NCI-H524 treated with DMSO at 0.1 percent for 48 hours (cell line): ENCODE data around the gene PARD3B.

ENCODE experiments used
- DNase-seq: peaks from one replicate; lab custom pipeline; 2025; lab: John Stamatoyannopoulos, UW

PARD3B gene

DNA sequence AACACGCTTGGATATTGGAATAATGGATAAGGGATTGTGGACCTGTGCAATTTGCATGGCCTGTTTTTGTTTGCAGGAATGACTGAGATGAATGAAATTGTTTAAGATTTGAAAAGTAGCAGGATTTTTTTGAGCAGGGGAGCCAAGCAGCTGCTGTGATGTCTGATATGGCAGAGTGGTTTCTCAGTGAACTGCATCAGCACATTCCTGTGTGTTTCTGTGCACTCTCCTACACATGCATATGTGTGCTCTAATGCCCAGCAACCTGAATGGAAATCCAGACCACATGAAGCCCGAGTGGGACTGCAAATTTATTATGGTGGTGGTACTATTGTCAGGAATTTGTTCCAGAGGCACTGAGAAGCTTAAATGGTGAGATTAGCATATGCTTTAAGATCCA, 161.7 kb downstream of the PARD3B start:
- no peak for DNase-seq

DNA sequence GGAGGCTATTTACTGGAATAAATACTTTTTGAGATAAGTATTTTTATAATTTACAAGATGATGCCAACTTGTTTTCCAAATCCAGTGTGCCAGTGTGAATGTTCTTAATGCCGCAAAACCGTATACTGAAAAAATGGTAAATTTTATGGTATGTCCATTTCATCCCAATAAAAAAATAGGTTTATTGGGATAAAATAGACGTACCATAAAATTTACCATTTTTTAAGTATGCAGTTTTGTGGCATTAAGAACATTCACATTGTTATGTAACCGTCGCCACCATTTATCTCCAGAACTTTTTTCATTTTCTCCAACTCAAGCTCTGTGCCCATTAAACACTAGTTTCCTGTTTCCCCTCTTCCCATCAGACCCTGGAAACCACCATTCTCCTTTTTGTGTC, 167.9 kb downstream of the PARD3B start:
- no peak for DNase-seq

DNA sequence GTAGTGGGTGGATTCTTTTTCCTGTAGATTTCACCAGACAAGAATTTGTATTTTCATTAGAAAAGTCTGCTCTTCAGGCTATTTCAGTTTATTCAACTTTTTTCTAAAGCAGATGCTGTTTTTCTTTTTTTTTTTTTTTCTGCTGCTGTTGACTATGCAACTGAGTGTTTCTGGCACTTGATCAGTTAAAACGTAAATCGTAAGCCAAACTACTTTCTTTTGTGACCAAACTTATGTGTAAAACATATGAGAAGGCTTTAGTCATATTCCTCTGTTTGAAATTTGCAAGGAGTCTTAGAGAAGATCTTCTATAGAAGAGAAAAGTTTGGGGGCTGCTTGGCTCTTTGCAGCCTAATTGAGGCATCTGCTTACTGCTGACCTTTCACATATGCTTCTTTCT, 170.1 kb downstream of the PARD3B start:
- DNase-seq = no peak

DNA sequence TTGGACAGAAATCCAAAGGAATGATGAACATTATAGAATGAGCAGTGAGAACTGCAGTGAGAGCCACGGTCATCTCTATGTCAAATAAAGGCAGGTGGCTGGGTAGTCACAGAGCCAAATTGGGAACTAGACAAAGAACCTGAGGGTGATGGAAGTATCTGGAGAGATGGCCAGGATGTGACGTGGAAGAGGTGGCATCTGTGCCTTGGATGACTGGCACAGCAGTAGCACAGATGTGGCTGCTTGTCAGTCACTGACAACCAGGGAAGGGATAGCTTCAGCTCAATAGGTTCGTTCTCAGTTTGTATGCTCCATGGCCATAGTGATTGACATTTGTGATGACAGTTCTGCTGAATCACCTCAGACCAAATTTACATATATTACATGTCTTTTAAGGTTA, 172.3 kb downstream of the PARD3B start:
- DNase-seq = no peak

DNA sequence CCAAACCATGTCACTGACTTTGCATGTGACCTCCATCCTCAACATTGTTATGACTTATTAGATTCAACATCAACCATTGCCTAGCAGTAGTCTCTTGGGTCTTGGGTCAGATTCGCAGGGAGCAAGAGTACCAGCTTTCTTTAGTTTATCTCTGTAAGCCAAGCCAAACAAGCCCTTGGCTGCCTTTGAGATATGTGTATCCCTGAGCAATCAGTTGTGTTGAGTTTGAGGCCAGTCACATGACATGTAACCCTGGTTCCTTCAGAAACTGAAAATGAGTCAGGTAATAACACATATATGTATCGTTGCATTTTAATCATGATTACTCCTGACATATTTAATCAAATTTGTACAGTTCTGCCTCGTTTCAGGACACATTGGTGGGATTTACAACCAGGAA, 173.3 kb downstream of the PARD3B start:
- no peak for DNase-seq

DNA sequence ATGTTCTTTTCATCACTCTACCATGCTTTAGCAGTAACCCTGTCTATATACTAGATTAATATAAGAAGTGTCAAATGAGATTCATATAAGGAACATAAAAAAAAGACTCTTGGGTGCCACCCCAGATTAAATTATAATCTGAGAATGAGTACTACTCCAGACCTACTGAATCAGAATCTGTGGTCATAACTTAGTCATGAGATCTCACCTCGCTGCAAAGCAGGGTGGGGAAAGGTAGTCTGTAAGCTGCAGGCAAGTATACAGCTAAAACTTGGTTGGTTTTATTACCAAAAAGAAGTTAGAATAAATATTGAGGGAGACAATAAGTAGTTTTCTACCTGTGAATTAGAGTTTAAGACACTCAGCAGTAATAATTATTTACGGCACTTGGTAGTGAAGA, 175.6 kb downstream of the PARD3B start:
- DNase-seq = no peak

DNA sequence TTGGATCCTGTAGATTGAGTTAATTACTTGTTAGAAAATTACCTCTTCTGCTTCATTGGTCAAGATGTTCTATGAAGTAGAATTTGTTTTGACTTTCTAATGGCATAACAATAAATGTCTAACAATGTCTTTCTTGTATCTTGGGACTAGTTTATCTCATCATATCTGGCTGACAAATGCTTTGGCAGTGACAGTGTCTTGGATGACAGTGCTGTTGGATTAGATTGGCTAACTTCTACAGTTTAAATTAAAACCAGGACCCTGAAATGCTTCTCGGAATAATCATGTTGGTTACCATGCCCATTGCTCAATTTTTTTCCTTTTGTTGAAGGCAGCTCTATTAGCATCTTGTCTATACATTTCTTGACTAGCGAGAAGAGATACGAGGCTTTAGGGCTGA, 176.9 kb downstream of the PARD3B start:
- DNase-seq = no peak

DNA sequence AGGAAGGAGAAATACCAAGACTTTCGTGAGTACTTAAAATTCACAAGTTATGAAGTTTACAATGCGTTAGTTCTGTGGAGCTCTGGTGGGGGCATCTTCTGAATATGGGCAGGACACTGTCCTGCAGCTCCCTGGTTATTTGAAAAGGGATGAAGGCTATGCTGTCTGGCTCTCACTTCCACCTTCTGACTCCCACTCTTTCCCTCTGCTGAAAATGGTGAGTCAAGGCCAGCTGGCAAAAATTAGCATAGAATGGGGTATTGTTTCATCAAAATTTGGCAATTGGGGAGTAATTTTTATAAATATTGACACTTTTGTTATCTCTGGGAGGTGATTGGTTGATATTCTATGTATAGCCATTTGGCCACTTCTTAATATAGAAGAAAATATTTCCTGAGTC, 177.4 kb downstream of the PARD3B start:
- no peak for DNase-seq

DNA sequence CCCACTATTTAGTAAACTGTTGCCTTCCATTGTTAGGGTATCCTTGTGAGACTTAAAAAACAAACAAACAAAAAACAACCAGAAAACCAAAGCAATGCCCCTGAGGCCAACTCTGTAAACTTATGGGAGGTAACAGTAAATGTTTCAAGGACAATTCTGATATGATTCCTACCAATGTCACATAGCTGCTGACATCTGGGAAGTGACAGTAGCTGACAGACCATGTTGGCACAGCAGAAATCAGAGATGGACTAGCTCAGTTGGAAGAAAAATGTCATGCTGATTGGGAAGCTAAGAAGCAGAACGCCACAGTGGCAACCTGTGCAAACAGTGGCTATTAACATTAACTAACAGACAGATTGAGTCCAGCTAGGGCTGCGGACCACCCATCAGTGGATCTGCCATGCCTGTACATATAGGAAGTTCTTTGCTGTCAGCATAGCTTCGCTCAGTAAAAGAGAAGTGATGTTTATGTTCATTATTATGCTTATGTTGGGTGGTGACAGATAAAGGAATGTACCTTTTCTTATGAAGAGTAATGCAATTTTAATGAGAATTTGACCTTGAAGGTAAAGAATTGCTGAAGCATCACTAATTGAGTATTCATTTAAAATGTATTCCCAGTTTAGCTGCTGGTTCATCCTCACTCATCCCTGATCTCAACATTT, 180.6 kb downstream of the PARD3B start:
- no peak for DNase-seq

DNA sequence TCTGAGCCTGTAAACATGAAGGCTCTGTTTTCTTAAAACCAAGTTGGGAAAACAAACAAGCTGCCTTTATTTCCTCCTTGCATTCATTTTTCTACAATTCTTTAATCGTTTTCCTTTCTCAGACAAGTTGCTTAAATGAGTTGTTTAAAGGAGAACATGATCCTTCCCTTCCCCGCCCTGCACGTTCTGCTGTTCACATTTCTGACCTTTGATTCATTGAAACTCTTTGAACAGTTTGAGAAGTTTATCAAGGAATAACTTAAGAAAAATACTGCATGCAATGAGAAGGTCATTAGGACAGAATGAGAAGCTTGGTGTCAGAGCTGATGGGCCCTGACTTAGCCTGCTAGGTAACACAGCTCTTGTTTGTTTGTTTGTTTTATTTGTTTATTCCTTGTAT, 181.6 kb downstream of the PARD3B start:
- DNase-seq = no peak

DNA sequence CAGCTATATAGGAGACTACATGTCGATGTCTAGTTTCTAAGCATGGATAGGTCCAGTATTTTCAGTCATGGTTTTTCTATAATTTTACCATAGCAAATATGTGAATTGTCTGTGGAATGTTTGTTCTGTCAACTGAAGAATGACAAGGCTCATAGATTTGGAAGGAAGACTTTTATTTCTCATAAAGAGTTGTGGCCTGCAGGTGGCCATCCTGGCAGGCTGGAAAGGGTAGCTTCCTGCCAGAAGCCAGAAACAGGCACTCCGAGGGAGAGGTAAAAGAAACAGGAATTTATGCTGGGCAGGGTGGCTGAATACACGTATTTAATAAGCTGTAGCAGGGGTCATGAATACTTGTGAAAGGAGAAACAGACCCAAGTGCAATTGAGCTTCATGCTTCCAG, 182.1 kb downstream of the PARD3B start:
- DNase-seq = no peak

DNA sequence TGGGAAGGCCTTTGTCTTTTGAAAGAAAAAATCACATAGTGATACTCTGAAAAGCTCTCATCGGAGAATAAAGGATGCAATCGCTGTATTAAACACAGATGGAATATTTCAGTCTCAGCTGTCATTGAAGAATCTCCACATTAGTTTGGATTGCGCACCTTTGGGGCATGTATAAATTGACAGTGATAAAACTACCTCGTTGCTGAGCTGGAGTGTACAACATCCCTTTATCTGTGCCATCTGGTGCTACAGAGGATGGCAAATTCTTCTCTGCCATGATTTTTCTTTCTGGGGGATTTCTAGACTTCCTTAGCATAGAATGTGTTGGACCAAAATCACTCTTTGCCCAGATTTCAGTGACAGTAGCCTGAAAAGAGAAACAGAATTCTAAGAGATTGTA, 185.3 kb downstream of the PARD3B start:
- DNase-seq = no peak

DNA sequence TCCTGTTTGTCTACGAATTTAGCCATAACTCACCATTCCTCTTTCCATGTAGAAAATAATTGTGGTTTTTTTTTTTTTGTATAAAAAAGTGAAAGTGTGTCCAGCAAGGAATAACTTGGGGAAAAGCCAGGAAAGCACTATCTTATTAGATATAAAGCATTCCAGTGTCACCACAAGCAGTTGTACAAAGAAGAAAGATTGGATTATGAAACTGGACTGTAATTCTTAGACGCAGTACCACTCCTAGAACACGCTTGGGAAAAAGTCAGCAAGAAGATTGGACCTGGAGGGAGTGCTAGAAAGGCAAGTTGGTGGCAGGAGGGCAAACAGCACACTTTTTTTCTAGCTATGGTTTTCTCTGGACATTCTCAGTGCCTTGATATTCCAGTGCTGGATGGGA, 186.7 kb downstream of the PARD3B start:
- no peak for DNase-seq

DNA sequence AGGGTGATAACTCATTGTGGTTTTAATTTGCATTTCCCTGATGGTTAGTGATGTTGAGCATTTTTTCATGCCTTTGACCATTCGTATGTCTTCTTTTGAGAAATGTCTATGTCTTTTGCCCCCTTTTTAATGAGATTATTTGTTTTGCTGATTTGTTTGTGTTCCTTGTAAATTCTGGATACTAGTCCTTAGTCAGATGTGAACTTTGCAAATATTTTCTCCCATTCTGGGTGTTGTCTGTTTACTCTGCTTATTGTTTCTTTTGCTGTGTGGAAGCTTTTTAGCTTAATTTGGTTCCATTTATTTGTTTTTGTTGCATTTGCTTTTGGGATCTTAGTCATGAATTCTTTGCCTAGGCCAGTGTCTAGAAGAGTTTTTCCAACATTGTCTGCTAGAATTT, 192.0 kb downstream of the PARD3B start:
- no peak for DNase-seq

DNA sequence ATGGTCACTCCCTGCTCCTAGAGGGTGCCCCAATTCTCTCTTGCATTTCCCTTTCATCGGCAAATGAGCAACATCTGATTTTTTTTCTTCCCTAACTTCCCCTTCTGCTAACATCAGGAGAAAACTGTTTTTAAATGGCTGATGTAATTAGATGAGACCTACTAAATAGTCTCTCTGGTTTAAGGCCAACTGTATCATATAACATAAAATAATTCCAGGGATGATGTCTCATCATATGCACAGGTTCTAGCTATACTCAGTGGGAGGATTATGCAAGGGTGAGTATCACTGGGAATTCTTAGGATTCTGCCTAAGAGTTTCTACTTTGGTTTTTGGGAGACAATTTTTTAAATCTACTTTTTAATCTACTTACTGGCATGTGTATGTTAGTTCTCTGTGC, 193.4 kb downstream of the PARD3B start:
- no peak for DNase-seq

DNA sequence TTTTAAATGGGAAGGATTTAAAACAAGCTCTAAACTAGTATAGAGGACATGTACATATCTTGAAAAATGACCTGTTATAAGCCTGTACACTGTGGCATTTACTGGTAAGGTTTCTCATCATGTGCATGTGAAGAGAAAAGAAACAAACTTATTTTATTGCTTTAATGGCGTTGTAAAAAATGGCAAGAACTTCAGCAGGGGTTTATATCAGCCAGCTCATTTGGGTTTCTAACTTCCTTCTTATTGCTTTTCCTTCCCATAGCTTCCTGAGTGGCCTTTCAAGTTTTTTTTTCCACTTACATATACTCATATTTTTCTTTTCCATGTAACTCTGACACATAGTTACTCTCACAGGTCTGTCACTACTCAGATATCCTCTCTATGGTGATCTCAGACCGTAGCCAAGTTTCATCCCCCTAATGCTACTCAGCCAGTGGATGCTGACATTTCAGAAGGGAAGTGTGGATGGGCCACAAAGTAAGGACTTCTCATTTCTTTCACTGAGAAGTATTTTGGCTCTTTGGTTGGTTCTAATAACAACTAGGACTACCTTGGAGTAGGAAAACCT, 198.2 kb downstream of the PARD3B start:
- DNase-seq = no peak

DNA sequence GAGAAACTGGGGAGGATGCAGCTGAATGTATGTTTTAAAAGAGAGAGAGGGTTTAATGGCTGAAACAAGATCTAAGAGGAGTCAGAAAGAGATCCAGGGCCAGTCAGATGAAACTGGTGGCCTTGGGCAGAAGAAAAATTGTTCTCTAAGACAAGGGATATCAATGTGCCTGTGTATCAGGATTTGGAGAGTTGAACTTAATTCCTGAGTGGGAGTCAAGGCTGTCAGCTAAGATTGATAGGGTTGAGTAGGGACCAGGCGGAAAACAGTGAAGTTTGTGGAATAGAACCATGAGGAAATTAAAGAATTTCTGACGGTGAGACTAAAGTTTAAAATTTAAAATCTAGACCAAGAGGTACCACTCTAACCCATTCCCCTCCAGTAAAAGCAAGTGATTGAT, 199.2 kb downstream of the PARD3B start:
- no peak for DNase-seq

DNA sequence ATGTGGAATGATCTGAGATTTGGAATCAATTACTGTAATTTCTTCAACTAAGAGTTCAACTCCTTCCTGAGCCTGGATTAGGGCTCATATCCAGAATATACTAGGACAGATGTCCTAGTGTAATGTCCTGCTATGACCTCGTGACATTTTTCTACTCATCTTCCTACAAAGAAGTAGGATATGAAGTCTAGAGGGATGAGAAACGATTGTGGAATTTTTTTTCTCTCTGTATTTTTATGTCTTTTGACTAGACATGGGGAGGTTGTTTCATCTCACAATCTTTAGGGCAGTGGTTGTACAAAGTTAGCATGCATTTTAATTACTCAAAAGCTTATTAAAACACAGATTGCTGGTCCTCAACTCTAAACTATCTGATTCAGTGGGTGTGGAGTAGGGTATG, 203.0 kb downstream of the PARD3B start:
- no peak for DNase-seq

DNA sequence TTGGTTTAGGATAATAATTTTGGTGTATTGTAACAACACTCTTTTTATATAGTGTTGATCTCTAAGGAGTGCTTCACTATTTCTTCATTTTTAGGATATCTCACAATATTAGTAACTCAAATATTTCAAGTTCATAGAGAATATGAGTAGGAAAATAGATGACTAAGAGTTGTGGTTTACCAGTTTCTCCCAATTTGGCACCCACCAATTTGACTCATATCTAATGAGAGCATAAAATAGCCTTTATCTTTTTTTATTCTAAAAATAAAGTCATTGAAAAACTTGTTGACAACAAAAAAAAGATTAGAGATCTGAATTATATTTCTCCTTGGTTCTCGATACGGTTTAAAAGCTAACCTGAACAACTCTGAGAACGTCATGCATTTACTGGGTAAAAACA, 204.0 kb downstream of the PARD3B start:
- no peak for DNase-seq

DNA sequence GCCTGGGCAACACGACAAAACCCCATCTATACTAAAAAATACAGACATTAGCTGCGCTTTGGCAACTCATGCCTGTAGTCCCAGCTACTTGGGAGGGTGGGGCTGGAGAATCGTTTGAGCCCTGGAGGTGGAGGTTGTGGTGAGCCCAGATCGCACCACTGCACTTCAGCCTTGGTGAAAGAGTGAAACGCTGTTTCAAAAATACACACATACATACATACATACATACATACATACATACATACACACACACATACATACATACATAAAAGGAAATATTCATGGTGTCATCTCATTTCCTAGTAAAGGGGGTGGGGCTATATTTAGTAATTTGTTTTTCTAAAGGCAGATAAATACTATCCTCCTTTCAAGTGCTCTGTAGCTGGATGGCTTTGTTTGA, 205.1 kb downstream of the PARD3B start:
- DNase-seq = no peak

DNA sequence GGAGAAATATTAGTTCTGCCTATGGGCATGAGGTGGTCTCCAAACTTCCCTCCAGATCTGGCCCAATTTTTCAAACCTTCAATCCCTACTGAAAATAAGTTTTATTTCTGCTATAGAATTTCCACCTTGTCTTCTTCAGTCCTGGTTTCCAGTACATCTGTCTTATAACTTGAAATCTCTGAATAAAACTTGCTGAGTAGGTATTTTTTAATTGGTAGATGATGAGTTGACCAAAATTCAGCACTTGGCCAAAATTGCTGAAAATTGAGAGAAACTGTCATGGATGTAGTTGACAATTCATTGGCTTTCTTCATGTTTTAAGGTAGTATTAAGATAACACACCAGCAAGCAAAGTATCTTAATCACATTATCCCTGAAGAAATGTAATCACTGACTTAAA, 206.2 kb downstream of the PARD3B start:
- DNase-seq = no peak

DNA sequence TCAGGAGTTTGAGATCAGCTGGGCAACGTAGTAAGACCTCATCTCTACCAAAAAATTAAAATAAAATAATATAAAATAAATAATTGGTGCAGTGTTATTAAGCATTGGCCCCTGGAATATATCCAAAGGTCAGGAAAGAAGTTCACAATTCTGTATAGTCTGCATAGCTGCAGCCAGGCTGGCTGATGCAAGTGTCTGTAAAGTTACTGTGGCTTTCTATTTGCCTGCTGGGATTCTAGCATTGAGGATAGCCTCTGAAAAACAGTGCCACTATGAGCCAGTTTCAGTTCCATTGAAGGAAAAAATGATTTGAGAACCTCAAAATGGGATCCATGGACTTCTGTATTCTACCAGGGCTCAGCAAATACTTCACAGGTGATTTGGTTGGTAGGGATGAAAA, 208.6 kb downstream of the PARD3B start:
- DNase-seq = no peak

DNA sequence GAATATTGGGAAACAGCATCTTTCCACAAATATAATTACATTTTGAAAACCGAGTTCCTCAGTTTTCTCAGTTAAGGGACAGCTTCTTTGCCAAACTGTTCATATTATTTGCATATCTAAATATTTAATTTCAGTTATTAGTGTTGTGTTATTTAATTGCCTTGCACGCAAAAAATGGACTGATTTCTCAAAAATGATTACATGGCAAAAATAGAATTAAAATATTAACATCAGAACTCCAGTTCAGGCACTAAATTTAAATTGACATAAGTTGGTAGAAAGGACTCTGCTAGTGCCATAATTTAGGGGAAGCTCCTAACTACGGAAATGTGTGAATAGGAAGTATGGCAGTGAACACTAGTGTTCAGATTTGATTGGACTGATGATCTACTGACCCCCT, 209.6 kb downstream of the PARD3B start:
- DNase-seq = no peak

DNA sequence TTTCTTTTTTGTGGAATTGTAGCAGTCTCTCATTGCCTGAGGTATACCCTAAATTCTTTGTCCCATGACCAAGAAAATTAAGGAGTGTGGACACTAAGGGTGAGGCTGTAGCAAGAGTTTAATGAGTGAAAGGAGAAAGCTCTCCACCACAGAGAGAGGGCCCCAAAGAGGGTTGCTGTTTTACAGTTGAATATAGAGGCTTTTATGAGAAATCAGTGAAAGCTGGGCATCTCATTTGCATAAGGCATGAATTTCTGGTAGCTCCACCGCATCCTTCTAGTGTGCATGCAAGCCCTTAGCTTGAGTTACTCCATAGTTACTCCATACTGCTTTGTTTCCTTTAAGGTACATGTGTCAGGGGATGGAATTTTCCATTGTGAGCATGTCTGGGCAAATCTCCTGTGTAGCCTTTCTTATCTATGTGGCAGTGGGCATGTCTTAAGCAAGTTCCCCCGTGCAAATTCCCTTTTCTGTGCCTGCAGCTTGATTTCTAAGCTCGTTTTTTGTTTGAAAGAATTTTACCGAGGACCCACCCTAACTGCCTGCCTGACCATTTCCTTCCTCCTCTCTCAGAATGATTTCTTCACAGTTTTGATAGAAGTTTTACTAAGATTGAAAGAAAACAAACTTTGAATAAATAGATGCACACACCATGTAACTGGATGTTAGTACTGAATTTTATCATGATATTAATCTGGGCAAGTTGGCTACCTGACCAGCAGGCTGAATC, 218.9 kb downstream of the PARD3B start:
- no peak for DNase-seq
